K562 (cell line): Measurements from ENCODE around the gene PLEKHG1. TPM values are rescaled to one million over a fixed set of nuclear protein-coding genes. Genes with fewer than 3 reads are reported as not detected.

ENCODE experiments used
- C11orf30 ChIP-seq: fragments of 450-650 bp; IDR thresholded peaks from 2 replicates; pipeline ENCODE4 v1.6.1; 2016; ENCODE audit warnings: low read depth, mild to moderate bottlenecking
- CBFA2T2 ChIP-seq: fragments of 450-650 bp; conservative IDR thresholded peaks from 2 replicates; pipeline ENCODE4 v1.6.1; 2017; ENCODE audit warnings: mild to moderate bottlenecking
- CCAR2 ChIP-seq: fragments of 200-400 bp; formaldehyde crosslinking; IDR thresholded peaks from 2 replicates; pipeline ENCODE4 v1.6.1; 2017; ENCODE audit warnings: mild to moderate bottlenecking, low read depth, low read length
- CEBPB ChIP-seq: fragments of 450-650 bp; IDR thresholded peaks from 2 replicates; pipeline ENCODE4 v1.6.1; 2016; ENCODE audit warnings: missing genetic modification characterization, missing compliant biosample characterization
- CHD1 ChIP-seq: fragments of 200-600 bp; sonication (generic); IDR thresholded peaks from one replicate; pipeline ENCODE4 v1.6.1; 2012; ENCODE audit warnings: mild to moderate bottlenecking, moderate library complexity, low read length, inconsistent platforms
- ELF1 ChIP-seq: fragments of 200-800 bp; sonication (Bioruptor generic); IDR thresholded peaks from 2 replicates; pipeline ENCODE4 v1.6.1; 2016; ENCODE audit warnings: missing genetic modification characterization, missing compliant biosample characterization
- IFI16 ChIP-seq: fragments of 250-450 bp; sonication (Bioruptor Pico); IDR thresholded peaks from 2 replicates; pipeline ENCODE4 v2.1.2; 2022; ENCODE audit warnings: mild to moderate bottlenecking, inconsistent platforms
- KDM2B ChIP-seq: fragments of 250-450 bp; sonication (Bioruptor Pico); IDR thresholded peaks from 2 replicates; pipeline ENCODE4 v1.8.0; 2021; ENCODE audit warnings: mild to moderate bottlenecking, moderate library complexity
- LCOR ChIP-seq: sonication (generic); formaldehyde crosslinking; IDR thresholded peaks from 2 replicates; pipeline ENCODE4 v1.8.0; 2022; ENCODE audit warnings: mild to moderate bottlenecking, missing genetic modification reagents
- MCM7 ChIP-seq, 2 experiments: fragments of 450-650 bp; IDR thresholded peaks; 2 replicates each; pipeline ENCODE4 v1.6.1; 2016 to 2018
- NKRF ChIP-seq: fragments of 450-650 bp; IDR thresholded peaks from 2 replicates; pipeline ENCODE4 v1.6.1; 2016; ENCODE audit warnings: borderline replicate concordance
- PKNOX1 ChIP-seq: fragments of 450-650 bp; IDR thresholded peaks from 2 replicates; pipeline ENCODE4 v1.6.1; 2016
- POLR3G ChIP-seq: IDR thresholded peaks from 2 replicates; pipeline ENCODE4 v1.6.1; 2011; ENCODE audit not compliant: insufficient read length, insufficient replicate concordance; ENCODE audit errors: extremely low read depth
- RB1 ChIP-seq: fragments of 450-650 bp; IDR thresholded peaks from 2 replicates; pipeline ENCODE4 v1.6.1; 2017; ENCODE audit warnings: low read depth, mild to moderate bottlenecking
- RBFOX2 ChIP-seq: fragments of 200-400 bp; formaldehyde crosslinking; IDR thresholded peaks from 2 replicates; pipeline ENCODE4 v1.6.1; 2017; ENCODE audit warnings: low read depth, mild to moderate bottlenecking, low read length, moderate library complexity
- SETDB1 ChIP-seq: IDR thresholded peaks from one replicate; pipeline ENCODE4 v1.6.1; 2012; ENCODE audit warnings: low read length, control low read depth, inconsistent platforms
- SOX6 ChIP-seq: fragments of 450-650 bp; IDR thresholded peaks from 2 replicates; pipeline ENCODE4 v1.6.1; 2014; ENCODE audit warnings: mild to moderate bottlenecking
- SPI1 ChIP-seq: IDR thresholded peaks from 2 replicates; pipeline ENCODE4 v1.6.1; 2011; ENCODE audit warnings: low read depth, low read length, control low read depth, borderline replicate concordance
- SUPT5H ChIP-seq: fragments of 450-650 bp; IDR thresholded peaks from 2 replicates; pipeline ENCODE4 v1.6.1; 2016
- TARDBP ChIP-seq: fragments of 450-650 bp; IDR thresholded peaks from 2 replicates; pipeline ENCODE4 v1.6.1; 2016
- ZNF324 ChIP-seq: fragments of 250-450 bp; sonication (Bioruptor Pico); IDR thresholded peaks from 2 replicates; pipeline ENCODE4 v1.4.0; 2020; ENCODE audit warnings: mild to moderate bottlenecking
- ZNF347 ChIP-seq: fragments of 450-650 bp; formaldehyde crosslinking; IDR thresholded peaks from 2 replicates; pipeline ENCODE4 v1.4.0; 2020; ENCODE audit warnings: low read depth, mild to moderate bottlenecking, moderate library complexity
- ZNF586 ChIP-seq: fragments of 450-650 bp; formaldehyde crosslinking; conservative IDR thresholded peaks from 2 replicates; pipeline ENCODE4 v1.4.0; 2020; ENCODE audit warnings: mild to moderate bottlenecking, moderate library complexity
- ZNF644 ChIP-seq: fragments of 200-800 bp; sonication (Bioruptor generic); IDR thresholded peaks from 2 replicates; pipeline ENCODE4 v1.6.1; 2016; ENCODE audit warnings: low read depth, missing genetic modification characterization, missing compliant biosample characterization
- ZNF655 ChIP-seq: fragments of 250-450 bp; sonication (Bioruptor Pico); IDR thresholded peaks from 2 replicates; pipeline ENCODE4 v1.5.0; 2021
- ZNF77 ChIP-seq: fragments of 250-450 bp; sonication (Bioruptor Pico); IDR thresholded peaks from 2 replicates; pipeline ENCODE4 v1.5.0; 2020
- polyA plus RNA-seq, 8 experiments: library from polyadenylated mRNA; depleted of rRNA in 4 of 8; stranded (reverse) in 5 of 8; unstranded in 3 of 8; fragments of >200 nt; fragmentation: Nextera tagmentation in 2 of 8; fragmentation: Illumina TruSeq in 1 of 8; extraction: Ambion mirVana in 2 of 8; extraction: Trizol in 1 of 8; gene quantifications; 2 replicates each; pipeline versions ENCODE4 v1.2.1 to v1.2.3, GENCODE V29; 2011 to 2014; ENCODE audit warnings: inconsistent platforms in 1 of 8, missing spikeins in 1 of 8
- total RNA-seq, 7 experiments: library from RNA; depleted of rRNA in 6 of 7; stranded (reverse); fragments of >200 nt in 6 of 7; fragmentation: Illumina TruSeq in 2 of 7; extraction: Trizol in 2 of 7; gene quantifications; 2 replicates each; pipeline versions ENCODE4 v1.2.1 to v1.2.3, GENCODE V29; 2011 to 2021; ENCODE audit warnings: low replicate concordance in 1 of 7
- TF ChIP-seq, protein P1 (sequence below): fragments of 450-650 bp; IDR thresholded peaks from 2 replicates; pipeline ENCODE4 v1.6.1; 2017; ENCODE audit warnings: mild to moderate bottlenecking, moderate library complexity

The PLEKHG1 gene
- total and polyA plus RNA-seq, 9 of the 15 experiments (the other 6 are each of a cell fraction or from before 2014, with no cell fraction given), result 0.03 to 0.16 (median 0.03) TPM; not detected in 6

- TF ChIP-seq PKNOX1, result no peak; the same call in 1 of the 2 replicates
- TF ChIP-seq CBFA2T2, result peak; percentile 96
- no peak for TF ChIP-seq ZNF644 (tag)
- TF ChIP-seq, protein P1, sequence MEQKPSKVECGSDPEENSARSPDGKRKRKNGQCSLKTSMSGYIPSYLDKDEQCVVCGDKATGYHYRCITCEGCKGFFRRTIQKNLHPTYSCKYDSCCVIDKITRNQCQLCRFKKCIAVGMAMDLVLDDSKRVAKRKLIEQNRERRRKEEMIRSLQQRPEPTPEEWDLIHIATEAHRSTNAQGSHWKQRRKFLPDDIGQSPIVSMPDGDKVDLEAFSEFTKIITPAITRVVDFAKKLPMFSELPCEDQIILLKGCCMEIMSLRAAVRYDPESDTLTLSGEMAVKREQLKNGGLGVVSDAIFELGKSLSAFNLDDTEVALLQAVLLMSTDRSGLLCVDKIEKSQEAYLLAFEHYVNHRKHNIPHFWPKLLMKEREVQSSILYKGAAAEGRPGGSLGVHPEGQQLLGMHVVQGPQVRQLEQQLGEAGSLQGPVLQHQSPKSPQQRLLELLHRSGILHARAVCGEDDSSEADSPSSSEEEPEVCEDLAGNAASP, result no peak
- peak; percentile 42 for TF ChIP-seq C11orf30
- no peak for TF ChIP-seq MCM7 (IDR thresholded peaks at IDR 0.05)
- TF ChIP-seq LCOR (CRISPR knock-in tag), result no peak
- no peak for TF ChIP-seq CEBPB (tag)
- TF ChIP-seq ELF1 (tag), result 0 out of 2 replicates have a peak, but pooled peaks have one; percentile 17
- TF ChIP-seq ZNF655, result no peak
- no peak for TF ChIP-seq ZNF77 (CRISPR knock-in tag)
- no peak for TF ChIP-seq SPI1
- TF ChIP-seq SETDB1, result no peak
- no peak for TF ChIP-seq CCAR2
- TF ChIP-seq CHD1, result no peak
- TF ChIP-seq SOX6, result peak; percentile 80
- no peak for TF ChIP-seq ZNF347 (CRISPR knock-in tag)
- no peak for TF ChIP-seq RB1
- TF ChIP-seq TARDBP, result no peak
- TF ChIP-seq NKRF, result no peak
- TF ChIP-seq SUPT5H, result no peak
- TF ChIP-seq KDM2B (CRISPR knock-in tag), result no peak
- TF ChIP-seq POLR3G, result no peak
- TF ChIP-seq IFI16, result no peak
- no peak for TF ChIP-seq ZNF586 (CRISPR knock-in tag)
- no peak for TF ChIP-seq ZNF324
- TF ChIP-seq RBFOX2, result no peak
These were observed 39.4 kb upstream of the PLEKHG1 start (continued) for GRCh38 chr6:150560004-150560883.
